HUES6 (cell line): ENCODE results near the gene OR2T1.
"Not testable (repeated sequence)": the region's sequence is repeated elsewhere in the genome, so short reads cannot be mapped to it uniquely, and the experiment has no call there.

Experiments
- H3K27ac ChIP-seq: 2 replicates; pipeline ENCODE4 v1.7.0; 2013; ENCODE audit warnings: low read depth, mild to moderate bottlenecking, low read length, inconsistent platforms
- H3K27me3 ChIP-seq: 2 replicates; pipeline ENCODE4 v1.6.1; 2013; ENCODE audit warnings: low read length; ENCODE audit not compliant: control insufficient read depth, insufficient read depth
- H3K36me3 ChIP-seq: 2 replicates; pipeline ENCODE4 v1.6.1; 2013; ENCODE audit warnings: low read length; ENCODE audit not compliant: control insufficient read depth, insufficient read depth
- H3K4me1 ChIP-seq: 2 replicates; pipeline ENCODE4 v1.6.1; 2013; ENCODE audit warnings: low read length; ENCODE audit not compliant: control insufficient read depth, insufficient read depth
- H3K4me3 ChIP-seq: 2 replicates; pipeline ENCODE4 v1.5.1; 2013; ENCODE audit warnings: low read depth, low read length
- H3K9ac ChIP-seq: one replicate; pipeline ENCODE4 v1.6.1; 2013; ENCODE audit warnings: mild to moderate bottlenecking, low read length
- H3K9me3 ChIP-seq: 2 replicates; pipeline ENCODE4 v1.6.1; 2013; ENCODE audit warnings: low read depth, low read length; ENCODE audit not compliant: control insufficient read depth, insufficient read depth

Gene OR2T1

DNA sequence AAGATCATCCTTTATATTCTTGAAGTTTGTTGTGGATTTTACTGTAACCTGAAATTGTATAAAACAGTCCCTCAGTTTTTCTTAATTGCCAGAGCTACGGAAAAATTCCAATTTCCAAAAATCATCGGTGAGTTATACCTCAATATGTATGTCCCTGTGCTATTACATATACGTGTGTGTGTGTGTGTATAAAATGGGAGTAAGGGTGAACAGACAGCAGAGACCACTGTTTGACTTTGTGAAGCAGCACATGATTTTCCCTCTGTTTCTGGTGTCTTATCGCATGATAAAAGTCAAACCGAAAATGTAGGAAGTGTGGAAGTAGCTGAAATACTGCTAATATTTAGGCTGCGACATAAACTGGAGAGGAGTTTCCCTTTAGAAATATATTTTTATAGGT lies 1.2 kb downstream of the OR2T1 start:
- H3K4me1 ChIP-seq = no peaks in the 10 kb centered on the region
- H3K36me3 ChIP-seq = no peaks in the 10 kb centered on the region
- H3K9ac ChIP-seq = no peak overlapping the region
- H3K9me3 ChIP-seq = peaks cover 58% of the 10 kb centered on the region; the same call in 1 of the 2 replicates
- no peaks in the 10 kb centered on the region for H3K27me3 ChIP-seq
- no peak overlapping the region for H3K4me3 ChIP-seq
- H3K27ac ChIP-seq = no peak overlapping the region

DNA sequence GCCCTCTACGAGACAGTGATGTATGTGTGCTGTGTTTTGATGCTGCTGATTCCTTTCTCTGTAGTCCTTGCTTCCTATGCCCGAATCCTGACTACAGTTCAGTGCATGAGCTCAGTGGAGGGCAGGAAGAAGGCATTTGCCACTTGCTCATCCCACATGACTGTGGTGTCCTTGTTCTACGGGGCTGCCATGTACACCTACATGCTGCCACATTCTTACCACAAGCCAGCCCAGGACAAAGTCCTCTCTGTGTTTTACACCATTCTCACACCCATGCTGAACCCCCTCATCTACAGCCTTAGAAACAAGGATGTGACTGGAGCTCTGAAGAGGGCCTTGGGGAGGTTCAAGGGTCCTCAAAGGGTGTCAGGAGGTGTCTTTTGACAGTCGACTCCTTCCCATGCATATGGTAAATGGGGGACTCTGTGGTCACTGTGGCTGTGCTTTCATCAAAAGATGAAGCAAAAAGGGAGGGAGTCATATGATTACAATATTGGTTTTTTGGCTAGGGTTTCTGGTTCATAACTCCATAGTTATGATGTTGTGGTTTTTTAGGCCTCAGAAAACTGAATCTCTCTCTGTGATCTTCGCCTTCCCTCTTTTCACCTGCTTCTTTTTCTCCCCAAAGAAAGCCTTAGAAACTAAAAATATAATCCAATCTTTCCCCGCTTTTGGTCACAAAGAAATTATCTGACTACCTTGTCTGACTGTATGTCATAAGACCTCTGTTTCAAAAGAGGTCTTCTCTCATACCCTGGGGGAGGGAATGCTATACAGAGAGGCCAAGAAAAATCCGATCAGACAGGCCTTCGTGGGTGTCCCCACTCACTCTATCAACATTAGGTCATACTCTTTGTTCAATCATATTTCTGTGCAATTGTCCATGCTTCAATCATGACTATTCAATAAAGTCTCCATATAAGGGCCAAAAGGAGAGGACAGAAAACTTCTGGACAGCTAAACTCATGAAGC lies 4.2 kb downstream of the OR2T1 start:
- peaks cover 71% of the 10 kb centered on the region; the same call in 1 of the 2 replicates for H3K9me3 ChIP-seq

DNA sequence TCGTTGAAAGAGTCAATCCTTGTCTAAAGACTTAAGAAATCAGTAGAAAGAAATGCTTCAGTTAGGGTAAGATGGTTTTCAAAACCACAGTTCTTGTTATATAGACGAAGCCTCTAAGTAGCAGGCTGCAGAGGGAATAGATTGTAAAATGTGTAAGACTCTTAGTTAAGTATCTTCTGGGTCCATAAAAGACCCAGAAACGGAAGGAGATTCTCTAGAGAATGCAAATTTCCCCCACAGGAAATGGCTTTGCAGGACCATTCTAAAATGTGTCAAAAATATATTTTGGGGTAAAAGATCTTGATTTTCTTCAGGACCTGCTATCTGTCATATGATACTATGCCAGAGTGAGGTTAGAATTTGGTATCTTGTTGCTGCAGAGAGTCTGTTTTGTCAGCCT lies 13.4 kb downstream of the OR2T1 start:
- no peak overlapping the region for H3K9ac ChIP-seq
- H3K9me3 ChIP-seq = peaks cover 62% of the 10 kb centered on the region

More for the DNA sequence above, 4.2 kb downstream of the OR2T1 start:
- H3K4me1 ChIP-seq = no peaks in the 10 kb centered on the region
- no peak overlapping the region for H3K27ac ChIP-seq
- H3K27me3 ChIP-seq = no peaks in the 10 kb centered on the region
- H3K9ac ChIP-seq = no peak overlapping the region
- no peak overlapping the region for H3K4me3 ChIP-seq
- no peaks in the 10 kb centered on the region for H3K36me3 ChIP-seq

DNA sequence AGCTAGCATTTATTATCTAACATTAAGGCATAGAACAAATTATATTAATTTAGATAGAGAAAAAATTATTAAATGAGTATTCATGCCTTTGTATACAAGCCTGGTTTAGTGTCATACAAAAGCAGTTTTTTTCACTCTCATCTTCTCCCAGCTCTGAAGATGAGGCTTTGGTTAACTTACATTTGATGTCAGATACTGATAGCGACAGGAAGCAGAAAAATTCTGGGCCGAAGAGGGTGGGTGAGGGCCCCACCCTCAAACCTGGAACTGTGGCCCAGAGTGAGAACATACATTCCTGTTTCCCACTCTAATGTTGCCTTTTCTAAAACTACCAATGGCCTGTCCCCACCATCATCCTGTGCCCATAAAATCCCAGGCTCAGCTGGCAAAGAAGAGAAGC lies 15.0 kb downstream of the OR2T1 start:
- H3K36me3 ChIP-seq = no peaks in the 10 kb centered on the region
- no peaks in the 10 kb centered on the region for H3K27me3 ChIP-seq
- H3K4me3 ChIP-seq = no peak overlapping the region
- H3K4me1 ChIP-seq = no peaks in the 10 kb centered on the region
- no peak overlapping the region for H3K9ac ChIP-seq
- H3K9me3 ChIP-seq = peaks cover 51% of the 10 kb centered on the region
- no peak overlapping the region for H3K27ac ChIP-seq

More for the DNA sequence above, 13.4 kb downstream of the OR2T1 start:
- Histone ChIP-seq H3K4me3 (no peak overlapping the region), H3K27me3 (no peaks in the 10 kb centered on the region), H3K36me3 (no peaks in the 10 kb centered on the region), H3K4me1 (no peaks in the 10 kb centered on the region), H3K27ac (no peak overlapping the region)

DNA sequence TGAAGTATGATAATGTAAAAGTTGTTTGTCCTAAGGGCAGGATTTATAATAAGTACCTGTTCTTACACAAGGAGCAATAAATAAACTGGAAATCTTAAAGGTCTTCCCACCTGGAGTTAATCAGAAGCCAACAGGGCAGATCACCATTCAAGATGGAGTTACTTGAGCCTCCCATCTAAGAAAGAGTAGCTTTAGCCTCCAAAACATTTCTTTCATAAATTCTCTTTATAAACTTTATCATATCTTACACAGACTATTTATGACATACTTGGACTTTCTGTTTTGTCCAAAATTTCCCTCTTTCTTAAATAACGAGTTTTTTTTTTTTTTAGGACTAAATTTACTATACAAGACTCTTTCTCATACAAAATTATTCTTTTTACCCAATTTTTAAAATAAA lies 18.5 kb downstream of the OR2T1 start:
- no peak overlapping the region for H3K4me3 ChIP-seq
- peaks cover 53% of the 10 kb centered on the region for H3K9me3 ChIP-seq
- no peaks in the 10 kb centered on the region for H3K4me1 ChIP-seq
- H3K27ac ChIP-seq = no peak overlapping the region
- H3K27me3 ChIP-seq = no peaks in the 10 kb centered on the region
- no peak overlapping the region for H3K9ac ChIP-seq
- H3K36me3 ChIP-seq = no peaks in the 10 kb centered on the region

DNA sequence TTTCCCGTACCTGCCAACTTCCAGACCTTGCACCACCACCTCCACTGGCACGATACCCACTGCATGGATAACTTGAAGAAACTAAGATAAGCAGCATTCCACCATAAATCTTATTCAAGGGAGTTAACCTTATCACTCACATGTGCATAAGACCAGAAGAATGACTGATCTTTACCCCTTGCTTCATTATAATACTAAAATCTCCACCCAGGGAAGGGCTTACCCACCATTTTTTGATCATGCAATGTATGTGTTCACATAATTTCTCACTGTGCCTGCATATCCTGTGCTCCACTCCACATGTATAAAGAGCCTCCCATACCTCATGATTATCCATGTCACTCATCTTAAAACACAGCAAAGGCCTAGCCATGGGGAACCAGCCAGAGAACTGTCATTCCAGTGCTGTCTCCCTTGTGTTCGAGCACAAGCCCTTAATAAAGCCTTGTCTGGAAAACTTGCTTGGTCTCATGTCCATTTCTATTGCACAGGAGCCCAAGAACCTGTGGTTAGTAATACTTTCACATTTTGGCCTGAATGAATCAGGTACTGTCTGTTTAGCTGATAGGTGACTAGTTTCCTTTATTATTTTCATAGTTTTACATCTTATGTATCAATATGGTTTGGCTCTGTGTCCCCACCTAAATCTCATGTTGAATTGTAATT lies 24.8 kb downstream of the OR2T1 start:
- H3K4me3 ChIP-seq, H3K27me3 ChIP-seq, H3K36me3 ChIP-seq, H3K27ac ChIP-seq, H3K9ac ChIP-seq, H3K4me1 ChIP-seq: not testable (repeated sequence)
- peaks cover 36% of the 10 kb centered on the region for H3K9me3 ChIP-seq

DNA sequence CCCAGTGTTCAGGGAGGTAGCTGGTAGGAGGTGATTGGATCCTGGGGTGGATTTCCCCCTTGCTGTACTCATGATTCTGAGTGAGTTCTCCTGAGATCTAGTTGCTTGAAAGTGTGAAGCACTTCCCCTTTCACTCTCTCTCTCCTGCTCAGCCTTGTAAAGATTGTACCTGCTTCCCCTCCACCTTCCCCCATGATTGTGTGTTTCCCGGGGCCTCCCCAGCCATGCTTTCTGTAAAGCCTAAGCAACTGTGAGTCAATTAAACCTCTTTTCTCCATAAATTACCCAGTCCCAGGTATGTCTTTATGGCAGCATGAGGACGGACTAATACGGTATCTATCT lies 25.3 kb downstream of the OR2T1 start:
- H3K9me3 ChIP-seq = peaks cover 31% of the 10 kb centered on the region
- not testable (repeated sequence) for H3K4me1 ChIP-seq, H3K4me3 ChIP-seq, H3K9ac ChIP-seq, H3K27ac ChIP-seq, H3K36me3 ChIP-seq, H3K27me3 ChIP-seq

DNA sequence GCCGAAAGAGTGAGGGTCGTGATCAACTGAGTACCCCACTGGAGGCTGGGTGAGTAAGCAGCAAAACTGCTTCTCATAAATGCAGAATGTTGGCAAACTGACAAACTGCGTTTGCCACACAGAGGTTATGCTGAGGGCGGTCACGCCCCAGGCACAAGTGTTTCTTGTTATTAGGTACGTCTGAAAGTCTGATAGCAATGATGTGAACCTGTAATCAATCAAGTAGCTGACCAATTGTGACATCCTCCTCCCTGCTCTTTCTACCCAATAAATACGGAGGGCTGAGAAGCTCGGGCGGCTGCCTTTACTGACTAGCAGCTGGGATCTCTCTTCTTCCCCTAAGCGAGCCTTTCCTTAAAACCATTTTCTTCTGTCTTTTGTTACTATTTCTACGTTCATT lies 28.8 kb downstream of the OR2T1 start:
- H3K36me3 ChIP-seq, H3K27ac ChIP-seq, H3K4me3 ChIP-seq, H3K4me1 ChIP-seq, H3K9ac ChIP-seq, H3K27me3 ChIP-seq: not testable (repeated sequence)
- H3K9me3 ChIP-seq = peaks cover 20% of the 10 kb centered on the region; the same call in 1 of the 2 replicates

DNA sequence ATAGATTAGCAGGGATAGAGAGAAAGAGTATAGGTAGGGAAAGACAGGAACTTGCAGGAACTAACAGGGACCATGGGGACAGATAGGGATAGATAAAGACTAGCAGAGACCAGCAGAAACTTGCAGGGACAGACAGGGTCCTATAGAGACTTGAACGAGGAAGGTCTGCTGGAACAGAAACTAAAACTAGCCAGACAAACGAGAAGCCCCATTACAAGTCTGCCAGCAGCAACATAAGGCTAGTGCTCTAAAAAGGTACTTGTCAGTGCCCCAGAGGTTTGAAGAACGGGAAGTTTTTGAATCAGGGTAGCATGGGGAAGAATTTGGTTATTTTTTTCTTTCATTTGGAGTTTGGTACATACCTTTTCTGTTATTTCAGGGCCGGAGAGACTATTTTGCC lies 29.4 kb downstream of the OR2T1 start:
- H3K36me3 ChIP-seq, H3K27me3 ChIP-seq, H3K27ac ChIP-seq, H3K4me3 ChIP-seq, H3K4me1 ChIP-seq, H3K9ac ChIP-seq: not testable (repeated sequence)
- peaks cover 15% of the 10 kb centered on the region; the same call in 1 of the 2 replicates for H3K9me3 ChIP-seq

DNA sequence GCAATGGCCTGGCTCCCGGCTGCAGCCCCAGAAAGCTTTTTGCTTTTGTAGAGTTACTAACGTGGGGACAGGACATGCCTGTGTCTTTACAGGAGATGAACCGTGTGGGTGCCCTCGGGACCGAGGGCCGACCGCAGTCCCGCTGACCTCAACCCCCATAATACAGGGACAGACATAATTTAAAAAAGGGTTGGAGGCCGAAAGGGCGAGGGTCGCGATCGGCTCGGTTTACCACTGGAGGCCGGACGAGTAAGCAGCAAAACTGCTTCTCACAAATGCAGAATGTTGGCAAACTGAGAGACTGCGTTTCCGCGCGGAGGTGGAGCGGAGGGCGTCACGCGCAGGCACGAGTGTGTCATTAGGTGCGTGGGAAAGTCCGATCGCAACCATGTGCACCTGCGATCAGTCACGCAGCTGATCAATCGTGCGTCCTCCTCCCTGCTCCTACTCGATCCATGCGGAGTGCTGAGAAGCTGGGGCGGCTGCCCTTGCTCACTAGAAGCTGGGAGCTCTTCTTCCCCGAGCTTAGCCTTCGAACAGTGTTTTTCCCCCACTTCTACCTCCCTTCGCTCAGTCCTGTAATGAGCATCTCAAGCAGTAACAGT lies 31.1 kb downstream of the OR2T1 start:
- H3K27ac ChIP-seq, H3K4me1 ChIP-seq, H3K27me3 ChIP-seq, H3K4me3 ChIP-seq, H3K36me3 ChIP-seq, H3K9ac ChIP-seq: not testable (repeated sequence)
- peaks cover 12% of the 10 kb centered on the region; the same call in 1 of the 2 replicates for H3K9me3 ChIP-seq

DNA sequence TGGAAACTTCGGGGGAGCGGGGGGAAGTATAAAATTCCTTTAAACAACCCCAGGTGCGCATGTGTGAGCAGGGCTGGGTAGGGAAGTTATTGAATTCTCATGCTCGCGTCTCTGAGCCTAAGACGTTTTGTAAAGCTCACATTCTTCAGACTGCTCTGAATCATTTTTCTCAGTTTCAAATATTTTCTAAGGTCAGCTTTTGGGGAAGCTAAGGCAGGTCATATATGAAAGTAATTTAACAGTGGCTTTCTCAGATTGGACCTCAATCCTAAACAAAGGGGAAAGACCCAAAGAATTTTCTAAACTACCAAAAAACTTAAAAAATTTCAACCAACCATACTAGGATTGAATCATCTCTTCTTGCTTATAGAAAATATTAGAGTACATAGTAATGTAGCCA lies 32.1 kb downstream of the OR2T1 start:
- H3K4me3 ChIP-seq, H3K9ac ChIP-seq, H3K4me1 ChIP-seq, H3K36me3 ChIP-seq, H3K27ac ChIP-seq, H3K9me3 ChIP-seq, H3K27me3 ChIP-seq: not testable (repeated sequence)
